PC-3 (cell line): Measurements from ENCODE around the gene MLLT10. TPM values are rescaled to one million over a fixed set of nuclear protein-coding genes. Genes with fewer than 3 reads are reported as not detected.
"Not testable (repeated sequence)": the region's sequence is repeated elsewhere in the genome, so short reads cannot be mapped to it uniquely, and the experiment has no call there.

Source experiments
- ATAC-seq: fragments of 200-7000 bp; cut with Tn5 transposase; 2 replicates; pipeline ENCODE4 v1.9.1; 2020; ENCODE audit warnings: mild to moderate bottlenecking, moderate library complexity
- BruUV-seq: library from RNA; stranded (reverse); fragments of 400-500 nt; replicated peaks from 2 replicates; lab custom pipeline; 2021; lab: Mats Ljungman, UMichigan
- CTCF ChIA-PET: fragments of 300-600 bp; sonication (Branson Sonifier 250); formaldehyde crosslinking; loops from one replicate; lab custom pipeline; 2022; ENCODE audit warnings: antibody characterized with exemption; lab: Charles Lee
- POLR2A ChIA-PET: fragments of 300-600 bp; sonication (Branson Sonifier 250); formaldehyde crosslinking; loops from one replicate; lab custom pipeline; 2022; ENCODE audit warnings: antibody characterized with exemption; ENCODE audit not compliant: unreplicated experiment; lab: Charles Lee
- DNase-seq: peaks from one replicate; pipeline ENCODE4 v3.0.0-alpha.2; 2015
- H2AFZ ChIP-seq: fragments of 300-600 bp; sonication (generic); 2 replicates; pipeline ENCODE4 v1.6.0; 2016; ENCODE audit warnings: antibody characterized with exemption, low read length
- H3F3A ChIP-seq: fragments of 300-600 bp; sonication (generic); one replicate; pipeline ENCODE4 v1.6.0; 2017; ENCODE audit warnings: antibody characterized with exemption, low read length, control low read depth, mild to moderate bottlenecking; ENCODE audit not compliant: unreplicated experiment
- H3K27ac ChIP-seq: fragments of 300-600 bp; sonication (generic); 2 replicates; pipeline ENCODE4 v1.5.1; 2016; ENCODE audit warnings: mild to moderate bottlenecking, low read length
- H3K27me3 ChIP-seq: fragments of 300-600 bp; sonication (generic); 2 replicates; pipeline ENCODE4 v1.6.1; 2016; ENCODE audit warnings: low read length, mixed read lengths
- H3K36me3 ChIP-seq: fragments of 300-600 bp; sonication (generic); 2 replicates; pipeline ENCODE4 v1.6.1; 2016; ENCODE audit warnings: low read depth, mixed run types, low read length, mixed read lengths
- H3K4me1 ChIP-seq: fragments of 300-600 bp; sonication (generic); 2 replicates; pipeline ENCODE4 v1.5.1; 2016; ENCODE audit warnings: low read length; ENCODE audit not compliant: insufficient read depth
- H3K4me2 ChIP-seq: fragments of 300-600 bp; sonication (generic); 2 replicates; pipeline ENCODE4 v1.6.0; 2016; ENCODE audit warnings: low read length
- H3K4me3 ChIP-seq: fragments of 300-600 bp; sonication (generic); 2 replicates; pipeline ENCODE4 v1.5.1; 2016; ENCODE audit warnings: mild to moderate bottlenecking, low read length, mixed read lengths
- H3K79me2 ChIP-seq: fragments of 300-600 bp; sonication (generic); 2 replicates; pipeline ENCODE4 v1.6.1; 2017; ENCODE audit warnings: low read length, mixed read lengths
- H3K9ac ChIP-seq: fragments of 300-600 bp; sonication (generic); 2 replicates; pipeline ENCODE4 v1.6.0; 2016; ENCODE audit warnings: mild to moderate bottlenecking, low read length
- H3K9me2 ChIP-seq: fragments of 300-600 bp; sonication (generic); replicated peaks from 2 replicates; pipeline ENCODE4 v1.6.1; 2016; ENCODE audit warnings: mixed run types, low read length, mixed read lengths
- H3K9me3 ChIP-seq: fragments of 300-600 bp; sonication (generic); 2 replicates; pipeline ENCODE4 v1.6.1; 2016; ENCODE audit warnings: low read length, mixed read lengths
- H4K20me1 ChIP-seq: fragments of 300-600 bp; sonication (generic); 2 replicates; pipeline ENCODE4 v1.6.1; 2016; ENCODE audit warnings: low read length, mixed read lengths
- CTCF ChIP-seq: fragments of 300-600 bp; sonication (generic); conservative IDR thresholded peaks from 2 replicates; pipeline ENCODE4 v1.5.1; 2017; ENCODE audit warnings: antibody characterized with exemption, low read depth, mild to moderate bottlenecking, low read length
- EZH2 ChIP-seq: fragments of 300-600 bp; sonication (generic); IDR thresholded peaks from one replicate; pipeline ENCODE4 v1.6.1; 2017; ENCODE audit warnings: antibody characterized with exemption, mild to moderate bottlenecking, low read length; ENCODE audit not compliant: unreplicated experiment
- EZH2phosphoT487 ChIP-seq: fragments of 300-600 bp; sonication (generic); IDR thresholded peaks from 2 replicates; pipeline ENCODE4 v1.6.1; 2018; ENCODE audit warnings: mild to moderate bottlenecking, antibody characterized with exemption, low read length, borderline replicate concordance
- intact Hi-C: fragments of 100-400 bp; cut with micrococcal nuclease; formaldehyde crosslinking; loops from 2 replicates; pipeline ENCODE4 v1.9.0; 2023
- total RNA-seq: library from RNA; depleted of rRNA; stranded (reverse); fragments of >200 nt; gene quantifications from 2 replicates; pipeline ENCODE4 v1.2.3, GENCODE V29; 2014

Gene MLLT10
- total RNA-seq, 1 experiment from 2014 or later: 32.5 TPM

GRCh38 chr10:21552638-21553037 is 18.6 kb downstream of the MLLT10 start:
- no peak for ATAC-seq
- no peaks in the 10 kb centered on the region for H3K9me2 ChIP-seq
- H3F3A ChIP-seq: no peaks in the 10 kb centered on the region
- no peak overlapping the region for H3K9ac ChIP-seq
- H3K4me3 ChIP-seq: no peak overlapping the region
- ChIA-PET POLR2A (no interaction called here), CTCF (no interaction called here)
- H4K20me1 ChIP-seq: no peaks in the 10 kb centered on the region
- H3K27me3 ChIP-seq: no peaks in the 10 kb centered on the region
- no peaks in the 10 kb centered on the region for H3K9me3 ChIP-seq
- BruUV-seq: no TSS peak
- intact Hi-C loops: no loop called here
- DNase-seq: no peak
- no peak overlapping the region for H3K4me2 ChIP-seq
- H3K36me3 ChIP-seq: peaks cover 7% of the 10 kb centered on the region
- H2AFZ ChIP-seq: no peak overlapping the region
- peaks cover 57% of the 10 kb centered on the region for H3K79me2 ChIP-seq
- TF ChIP-seq EZH2phosphoT487: no peak
- no peak for TF ChIP-seq CTCF
- TF ChIP-seq EZH2: no peak
- H3K4me1 ChIP-seq: no peaks in the 10 kb centered on the region
- H3K27ac ChIP-seq: no peak overlapping the region

- ChIA-PET POLR2A (no interaction called here), CTCF (no interaction called here)
- no peaks in the 10 kb centered on the region for H3K4me1 ChIP-seq
- no peak overlapping the region for H3K9ac ChIP-seq
- H3K4me2 ChIP-seq: no peak overlapping the region
- H3F3A ChIP-seq: no peaks in the 10 kb centered on the region
- no peak overlapping the region for H3K27ac ChIP-seq
- TF ChIP-seq EZH2phosphoT487: no peak
- no peak for TF ChIP-seq EZH2
- no peak for TF ChIP-seq CTCF
- BruUV-seq: no TSS peak
- DNase-seq: no peak
- peaks cover 16% of the 10 kb centered on the region for H3K36me3 ChIP-seq
- no peak overlapping the region for H2AFZ ChIP-seq
- peaks cover 60% of the 10 kb centered on the region for H3K79me2 ChIP-seq
- H3K9me3 ChIP-seq: no peaks in the 10 kb centered on the region
- no peak overlapping the region for H3K4me3 ChIP-seq
- H4K20me1 ChIP-seq: no peaks in the 10 kb centered on the region
- ATAC-seq: no peak
- H3K27me3 ChIP-seq: no peaks in the 10 kb centered on the region
- intact Hi-C loops: no loop called here
- no peaks in the 10 kb centered on the region for H3K9me2 ChIP-seq
Measured at GRCh38 chr10:21556527-21556926, 22.5 kb downstream of the MLLT10 start.

GRCh38 chr10:21558984-21559383 is 25.0 kb downstream of the MLLT10 start:
- peaks cover 72% of the 10 kb centered on the region for H3K79me2 ChIP-seq
- H3K9me3 ChIP-seq, H3F3A ChIP-seq: not testable (repeated sequence)

More at GRCh38 chr10:21558984-21559383, 25.0 kb downstream of the MLLT10 start:
- H3K36me3 ChIP-seq, H3K27ac ChIP-seq, H2AFZ ChIP-seq, ATAC-seq, H3K4me3 ChIP-seq, intact Hi-C loops, H3K27me3 ChIP-seq, H3K4me1 ChIP-seq, H4K20me1 ChIP-seq, H3K9ac ChIP-seq, CTCF ChIA-PET, H3K4me2 ChIP-seq, POLR2A ChIA-PET, BruUV-seq, DNase-seq, H3K9me2 ChIP-seq: not testable (repeated sequence)
